Progenitor cell of endocrine pancreas (in vitro differentiated cells): Measurements from ENCODE around the gene GFRA1. TPM values are rescaled to one million over a fixed set of nuclear protein-coding genes. Genes with fewer than 3 reads are reported as not detected.
A peak's percentile ranks its signal among the peaks of the same experiment; 100 is the strongest.

ENCODE experiments used
- DNase-seq: peaks from one replicate; pipeline ENCODE4 v3.0.0; 2021; ENCODE audit warnings: low spot score; ENCODE audit not compliant: unreplicated experiment
- H3K27ac Mint-ChIP-seq: 2 replicates; pipeline ENCODE4 v1.8.0; 2021; ENCODE audit warnings: mild to moderate bottlenecking, moderate library complexity, mixed read lengths
- H3K27me3 Mint-ChIP-seq: 2 replicates; pipeline ENCODE4 v1.8.0; 2021; ENCODE audit warnings: mixed read lengths
- H3K36me3 Mint-ChIP-seq: 2 replicates; pipeline ENCODE4 v1.8.0; 2022; ENCODE audit warnings: mixed read lengths; ENCODE audit not compliant: insufficient read depth
- H3K4me1 Mint-ChIP-seq: 2 replicates; pipeline ENCODE4 v1.8.0; 2021; ENCODE audit warnings: low read depth, mixed read lengths
- H3K4me3 Mint-ChIP-seq: 2 replicates; pipeline ENCODE4 v1.8.0; 2021; ENCODE audit warnings: low read depth, mild to moderate bottlenecking, moderate library complexity, mixed read lengths
- H3K9me3 Mint-ChIP-seq: 2 replicates; pipeline ENCODE4 v1.8.0; 2021; ENCODE audit warnings: low read depth, mixed read lengths
- total RNA-seq: library from RNA; stranded (reverse); gene quantifications from 2 replicates; pipeline ENCODE4 v1.2.1, GENCODE V29; 2021
- TF ChIP-seq, protein P1 (sequence below): fragments of 200-600 bp; sonication (generic); IDR thresholded peaks from one replicate; pipeline ENCODE4 v1.5.0; 2021; ENCODE audit warnings: antibody characterized with exemption, mild to moderate bottlenecking; ENCODE audit not compliant: unreplicated experiment

GFRA1 gene
- total RNA-seq, 1 donor from 2014 or later = 8.7 TPM

DNA sequence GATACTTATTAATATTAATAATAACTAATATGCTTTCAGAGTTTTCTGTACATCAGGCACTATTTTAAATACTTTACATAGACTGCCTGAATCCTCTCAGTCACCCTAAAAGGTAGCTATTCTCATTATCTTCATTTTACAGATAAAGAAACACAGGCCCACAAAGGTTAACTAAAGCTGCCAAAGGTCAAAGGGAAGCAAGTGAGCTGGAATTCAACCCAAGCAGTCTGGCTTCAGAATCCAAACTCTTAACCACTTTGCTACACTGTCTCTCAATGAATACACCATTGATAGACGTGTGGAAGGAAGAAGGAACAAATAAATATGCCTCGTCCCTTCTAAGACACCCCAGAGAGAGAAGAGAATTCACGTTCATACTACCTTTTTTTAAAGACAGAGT is 52.0 kb downstream of the GFRA1 start:
- H3K4me3 Mint-ChIP-seq = no peak overlapping the region
- H3K4me1 Mint-ChIP-seq = peaks cover 25% of the 10 kb centered on the region
- no peak overlapping the region for H3K27ac Mint-ChIP-seq
- TF ChIP-seq, protein P1, sequence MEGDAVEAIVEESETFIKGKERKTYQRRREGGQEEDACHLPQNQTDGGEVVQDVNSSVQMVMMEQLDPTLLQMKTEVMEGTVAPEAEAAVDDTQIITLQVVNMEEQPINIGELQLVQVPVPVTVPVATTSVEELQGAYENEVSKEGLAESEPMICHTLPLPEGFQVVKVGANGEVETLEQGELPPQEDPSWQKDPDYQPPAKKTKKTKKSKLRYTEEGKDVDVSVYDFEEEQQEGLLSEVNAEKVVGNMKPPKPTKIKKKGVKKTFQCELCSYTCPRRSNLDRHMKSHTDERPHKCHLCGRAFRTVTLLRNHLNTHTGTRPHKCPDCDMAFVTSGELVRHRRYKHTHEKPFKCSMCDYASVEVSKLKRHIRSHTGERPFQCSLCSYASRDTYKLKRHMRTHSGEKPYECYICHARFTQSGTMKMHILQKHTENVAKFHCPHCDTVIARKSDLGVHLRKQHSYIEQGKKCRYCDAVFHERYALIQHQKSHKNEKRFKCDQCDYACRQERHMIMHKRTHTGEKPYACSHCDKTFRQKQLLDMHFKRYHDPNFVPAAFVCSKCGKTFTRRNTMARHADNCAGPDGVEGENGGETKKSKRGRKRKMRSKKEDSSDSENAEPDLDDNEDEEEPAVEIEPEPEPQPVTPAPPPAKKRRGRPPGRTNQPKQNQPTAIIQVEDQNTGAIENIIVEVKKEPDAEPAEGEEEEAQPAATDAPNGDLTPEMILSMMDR = no peak
- no peaks in the 10 kb centered on the region for H3K9me3 Mint-ChIP-seq
- H3K36me3 Mint-ChIP-seq = no peaks in the 10 kb centered on the region
- no peaks in the 10 kb centered on the region for H3K27me3 Mint-ChIP-seq
- DNase-seq = no peak

DNA sequence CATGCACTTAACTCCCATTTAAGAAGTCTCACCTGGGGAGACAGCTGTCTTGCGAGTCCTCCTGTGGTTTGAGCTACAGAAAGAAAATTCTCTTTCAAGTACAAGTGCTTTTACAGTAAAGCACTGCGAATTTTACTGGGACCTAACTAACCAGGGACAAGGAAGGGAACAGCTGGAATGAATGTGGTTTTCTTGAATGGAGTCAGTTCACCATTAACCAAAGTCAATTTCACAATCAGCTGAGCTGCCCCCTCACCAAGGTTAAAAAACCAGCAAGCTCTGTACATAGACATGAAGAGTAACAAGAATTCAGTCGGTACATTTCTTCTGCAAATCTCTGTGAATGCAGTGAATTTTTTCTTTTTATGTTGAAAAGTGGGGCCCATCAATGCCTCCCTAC is 56.3 kb downstream of the GFRA1 start:
- no peaks in the 10 kb centered on the region for H3K27me3 Mint-ChIP-seq
- TF ChIP-seq, protein P1 = no peak
- H3K27ac Mint-ChIP-seq = peak overlapping the region; percentile 51
- H3K36me3 Mint-ChIP-seq = no peaks in the 10 kb centered on the region
- no peak for DNase-seq
- H3K9me3 Mint-ChIP-seq = no peaks in the 10 kb centered on the region
- H3K4me3 Mint-ChIP-seq = no peak overlapping the region
- H3K4me1 Mint-ChIP-seq = peaks cover 26% of the 10 kb centered on the region

DNA sequence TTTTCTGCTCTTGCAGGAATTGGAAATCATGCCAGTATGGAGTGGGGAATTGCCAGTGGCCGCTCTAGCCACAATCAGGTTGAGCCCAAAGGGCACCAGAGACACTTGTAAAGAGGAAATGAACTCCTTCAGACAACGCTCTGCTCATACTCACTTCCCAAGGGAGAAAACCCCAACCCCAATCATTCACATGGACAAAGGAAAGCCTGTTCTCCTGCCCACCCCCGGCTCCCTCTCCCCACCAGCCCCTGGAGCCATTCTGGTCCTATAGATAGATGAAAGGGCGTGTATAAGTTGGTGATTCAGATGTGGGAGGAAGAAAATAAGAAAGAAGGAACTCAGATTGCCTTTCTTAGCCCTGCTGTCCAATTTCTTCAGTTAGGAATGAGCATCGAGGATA is 57.4 kb downstream of the GFRA1 start:
- Mint-ChIP-seq H3K4me3 (no peak overlapping the region), H3K4me1 (peaks cover 20% of the 10 kb centered on the region), H3K36me3 (no peaks in the 10 kb centered on the region), H3K27me3 (no peaks in the 10 kb centered on the region), H3K27ac (no peak overlapping the region), H3K9me3 (no peaks in the 10 kb centered on the region)
- TF ChIP-seq, protein P1 = no peak
- DNase-seq = no peak

DNA sequence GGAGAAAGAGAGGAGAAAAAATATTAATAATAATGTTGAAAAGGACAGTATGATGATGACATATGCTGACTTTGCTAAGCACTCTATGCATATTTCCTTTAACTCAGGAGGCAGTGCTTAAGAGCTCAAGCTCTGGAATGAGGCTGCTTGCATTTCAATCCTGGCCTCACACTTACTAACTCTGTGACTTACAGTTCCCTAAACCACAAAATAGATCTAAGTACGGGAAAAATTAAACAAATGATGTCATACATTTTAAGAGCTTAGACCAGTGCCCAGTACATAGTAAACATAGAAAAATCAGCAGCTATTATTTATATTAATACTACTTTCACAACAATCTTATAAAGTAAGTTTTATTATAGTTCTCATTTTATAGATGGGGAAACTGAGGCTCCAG is 61.3 kb downstream of the GFRA1 start:
- DNase-seq = no peak
- Mint-ChIP-seq H3K4me3 (no peak overlapping the region), H3K27ac (no peak overlapping the region), H3K9me3 (no peaks in the 10 kb centered on the region), H3K36me3 (no peaks in the 10 kb centered on the region), H3K4me1 (peaks cover 15% of the 10 kb centered on the region), H3K27me3 (no peaks in the 10 kb centered on the region)
- TF ChIP-seq, protein P1 = no peak

DNA sequence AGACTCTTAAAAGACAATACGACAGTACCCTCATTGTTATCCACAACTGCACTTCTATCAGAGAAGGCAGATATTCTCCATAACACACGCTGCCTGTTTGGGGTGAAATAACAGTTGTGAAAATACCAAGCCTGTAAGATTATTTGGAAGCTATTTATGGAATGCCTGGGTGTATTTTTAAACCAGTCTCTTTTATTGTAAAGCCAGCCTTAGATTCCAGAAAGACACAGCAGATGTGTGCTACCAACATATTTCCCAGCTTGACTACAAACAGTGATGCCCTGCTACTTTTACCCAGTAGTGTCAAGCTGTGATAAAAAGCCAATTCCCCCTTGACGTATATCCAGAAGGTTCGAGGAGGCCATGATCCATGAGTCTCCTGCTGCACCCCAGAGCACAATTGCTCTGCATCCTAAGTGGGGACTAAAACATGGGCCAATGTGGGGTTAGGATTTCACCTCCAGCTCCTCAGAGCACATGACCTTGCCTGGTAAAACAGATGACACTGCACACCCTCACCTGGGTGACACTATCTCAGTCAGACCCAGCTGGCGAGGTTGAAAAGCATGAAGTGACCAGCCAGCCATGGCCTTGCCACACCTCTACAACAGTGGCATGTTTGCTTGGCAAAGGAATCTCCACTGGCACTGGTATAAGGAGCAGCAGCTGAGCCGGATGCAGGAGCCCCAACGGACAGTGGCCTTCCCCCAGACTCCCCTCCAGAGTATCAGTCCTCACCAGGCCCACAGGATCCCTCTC is 62.2 kb downstream of the GFRA1 start:
- no peaks in the 10 kb centered on the region for H3K36me3 Mint-ChIP-seq
- H3K4me3 Mint-ChIP-seq = no peak overlapping the region
- H3K4me1 Mint-ChIP-seq = peaks cover 10% of the 10 kb centered on the region
- no peaks in the 10 kb centered on the region for H3K27me3 Mint-ChIP-seq
- TF ChIP-seq, protein P1 = no peak
- H3K9me3 Mint-ChIP-seq = no peaks in the 10 kb centered on the region
- DNase-seq = no peak
- no peak overlapping the region for H3K27ac Mint-ChIP-seq
